Measurements from ENCODE around the gene GDI2.
"Not testable (repeated sequence)": the region's sequence is repeated elsewhere in the genome, so short reads cannot be mapped to it uniquely, and the experiment has no call there.

The GDI2 gene

GRCh38 chr10:5813341-5814109, at the start of gene GDI2:
TSS of gene GDI2 (minus strand) at chr10:5813434. CDS start at chr10:5813258, 176 bp downstream.
- peaks cover 40% of the 10 kb centered on the region for H3K4me1 ChIP-seq (ENCODE audit: insufficient read depth, low read length)
- peak within 1 kb of the TSS; percentile 76 to 92 for H3K4me3 ChIP-seq (ENCODE audit: low read depth in 1 of 2, low read length in 2 of 2)
- no peaks in the 10 kb centered on the region for H3K27me3 ChIP-seq (ENCODE audit: control insufficient read depth in 1 of 2, insufficient read depth in 2 of 2, low read length in 2 of 2)
- H3K9ac ChIP-seq (ENCODE audit: low read length) = peak within 1 kb of the TSS; percentile 92
- H3K36me3 ChIP-seq (ENCODE audit: insufficient read depth, low read length) = no peaks in the 10 kb centered on the region
- no peaks in the 10 kb centered on the region for H3K9me3 ChIP-seq (ENCODE audit: low read length)
- H3K27ac ChIP-seq (ENCODE audit: low read depth, low read length) = peak within 1 kb of the TSS; percentile 87

DNA sequence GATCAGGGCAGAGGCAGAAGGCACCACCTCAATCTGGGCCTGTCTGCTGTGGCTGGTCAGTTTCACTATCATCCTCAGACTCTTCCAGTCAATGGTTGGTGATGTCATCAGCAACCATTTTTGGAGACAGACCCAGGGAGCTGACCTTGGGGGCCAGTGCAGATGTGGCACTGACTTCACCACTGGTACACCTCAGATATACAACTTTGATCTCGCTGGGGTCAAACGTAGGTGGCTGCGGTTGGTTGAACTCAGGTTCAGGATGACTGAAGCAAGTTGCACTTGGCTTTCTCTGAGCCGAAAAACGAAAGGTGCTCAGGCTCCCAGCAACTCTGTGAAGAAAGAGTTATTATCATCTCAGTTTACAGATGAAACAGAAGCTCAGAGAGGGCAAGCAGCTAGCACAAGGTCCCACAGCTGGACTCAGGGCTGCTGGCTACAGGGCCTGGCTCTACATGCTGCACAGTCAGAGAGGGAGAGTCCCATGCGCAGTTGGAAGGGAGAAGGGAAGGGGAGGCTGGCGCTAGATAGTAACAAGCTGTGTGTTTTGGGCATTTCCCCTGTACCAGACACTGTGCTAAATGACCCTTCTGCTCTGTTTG, 49.2 kb upstream of the GDI2 start:
- no peak overlapping the region for H3K9ac ChIP-seq (ENCODE audit: low read length)
- no peaks in the 10 kb centered on the region for H3K4me1 ChIP-seq (ENCODE audit: insufficient read depth, low read length)
- H3K9me3 ChIP-seq (ENCODE audit: low read length) = no peaks in the 10 kb centered on the region
- H3K36me3 ChIP-seq (ENCODE audit: insufficient read depth, low read length) = no peaks in the 10 kb centered on the region
- no peak overlapping the region for H3K27ac ChIP-seq (ENCODE audit: low read depth, low read length)
- H3K4me3 ChIP-seq (ENCODE audit: low read depth in 1 of 2, low read length in 2 of 2) = no peak overlapping the region
- H3K27me3 ChIP-seq (ENCODE audit: control insufficient read depth in 1 of 2, insufficient read depth in 2 of 2, low read length in 2 of 2) = no peaks in the 10 kb centered on the region

- Histone ChIP-seq H3K4me3 (ENCODE audit: low read depth in 1 of 2, low read length in 2 of 2) (no peak overlapping the region), H3K4me1 (ENCODE audit: insufficient read depth, low read length) (no peaks in the 10 kb centered on the region), H3K27me3 (ENCODE audit: control insufficient read depth in 1 of 2, insufficient read depth in 2 of 2, low read length in 2 of 2) (no peaks in the 10 kb centered on the region), H3K27ac (ENCODE audit: low read depth, low read length) (no peak overlapping the region), H3K36me3 (ENCODE audit: insufficient read depth, low read length) (no peaks in the 10 kb centered on the region), H3K9ac (ENCODE audit: low read length) (no peak overlapping the region), H3K9me3 (ENCODE audit: low read length) (no peaks in the 10 kb centered on the region)
Measured at GRCh38 chr10:5860066-5860465, 46.8 kb upstream of the GDI2 start.

GRCh38 chr10:5858811-5859210, 45.6 kb upstream of the GDI2 start:
- no peaks in the 10 kb centered on the region for H3K9me3 ChIP-seq (ENCODE audit: low read length)
- H3K36me3 ChIP-seq (ENCODE audit: insufficient read depth, low read length) = no peaks in the 10 kb centered on the region
- H3K9ac ChIP-seq (ENCODE audit: low read length) = no peak overlapping the region
- H3K4me3 ChIP-seq (ENCODE audit: low read depth in 1 of 2, low read length in 2 of 2) = no peak overlapping the region
- H3K27ac ChIP-seq (ENCODE audit: low read depth, low read length) = no peak overlapping the region
- H3K27me3 ChIP-seq (ENCODE audit: control insufficient read depth in 1 of 2, insufficient read depth in 2 of 2, low read length in 2 of 2) = no peaks in the 10 kb centered on the region
- H3K4me1 ChIP-seq (ENCODE audit: insufficient read depth, low read length) = no peaks in the 10 kb centered on the region

- Histone ChIP-seq H3K9ac (ENCODE audit: low read length) (no peak overlapping the region), H3K4me3 (ENCODE audit: low read depth in 1 of 2, low read length in 2 of 2) (no peak overlapping the region), H3K36me3 (ENCODE audit: insufficient read depth, low read length) (no peaks in the 10 kb centered on the region), H3K4me1 (ENCODE audit: insufficient read depth, low read length) (no peaks in the 10 kb centered on the region), H3K27me3 (ENCODE audit: control insufficient read depth in 1 of 2, insufficient read depth in 2 of 2, low read length in 2 of 2) (no peaks in the 10 kb centered on the region), H3K9me3 (ENCODE audit: low read length) (no peaks in the 10 kb centered on the region), H3K27ac (ENCODE audit: low read depth, low read length) (no peak overlapping the region)
Measured at GRCh38 chr10:5856701-5857004, 43.4 kb upstream of the GDI2 start.

DNA sequence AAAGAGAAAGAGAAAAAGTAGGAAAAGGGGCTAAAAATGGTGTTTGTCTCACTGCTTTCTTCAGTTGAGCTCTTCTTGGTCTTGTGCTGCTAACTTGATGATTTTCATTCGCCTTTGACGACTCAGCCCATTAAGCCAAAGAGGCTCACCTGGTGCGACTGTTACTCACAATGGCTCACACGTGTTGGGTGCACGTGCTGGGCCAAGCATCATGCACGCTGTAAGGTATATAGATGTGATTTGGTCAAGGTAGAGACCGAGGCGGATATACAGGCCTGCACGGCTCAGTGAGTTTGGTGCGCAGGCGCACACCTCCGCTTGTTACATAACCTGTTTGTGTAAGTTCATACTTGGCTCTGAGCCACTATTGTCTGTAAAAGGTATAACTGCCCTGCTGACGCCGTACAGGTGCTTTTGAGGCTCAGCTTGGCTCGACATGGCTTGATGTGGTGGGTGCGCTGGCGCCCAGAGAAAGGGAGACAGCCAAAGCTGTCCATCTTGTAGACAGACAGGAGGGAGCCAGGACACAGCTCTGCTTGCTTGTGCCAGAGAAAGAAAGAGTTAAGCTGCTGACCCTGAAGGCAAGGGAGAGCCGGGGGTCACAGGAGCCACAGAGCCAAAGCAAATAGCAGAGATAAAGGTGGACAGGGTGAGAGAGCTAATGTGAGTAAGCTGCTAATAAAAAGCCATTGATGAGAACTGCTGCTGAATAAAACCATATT, 42.9 kb upstream of the GDI2 start:
- Histone ChIP-seq H3K9me3 (ENCODE audit: low read length) (no peaks in the 10 kb centered on the region), H3K27me3 (ENCODE audit: control insufficient read depth in 1 of 2, insufficient read depth in 2 of 2, low read length in 2 of 2) (no peaks in the 10 kb centered on the region), H3K36me3 (ENCODE audit: insufficient read depth, low read length) (no peaks in the 10 kb centered on the region), H3K27ac (ENCODE audit: low read depth, low read length) (no peak overlapping the region), H3K9ac (ENCODE audit: low read length) (no peak overlapping the region), H3K4me1 (ENCODE audit: insufficient read depth, low read length) (no peaks in the 10 kb centered on the region), H3K4me3 (ENCODE audit: low read depth in 1 of 2, low read length in 2 of 2) (no peak overlapping the region)

- no peaks in the 10 kb centered on the region for H3K4me1 ChIP-seq (ENCODE audit: insufficient read depth, low read length)
- H3K27me3 ChIP-seq (ENCODE audit: control insufficient read depth in 1 of 2, insufficient read depth in 2 of 2, low read length in 2 of 2) = no peaks in the 10 kb centered on the region
- no peak overlapping the region for H3K9ac ChIP-seq (ENCODE audit: low read length)
- no peak overlapping the region for H3K4me3 ChIP-seq (ENCODE audit: low read depth in 1 of 2, low read length in 2 of 2)
- no peaks in the 10 kb centered on the region for H3K36me3 ChIP-seq (ENCODE audit: insufficient read depth, low read length)
- no peaks in the 10 kb centered on the region for H3K9me3 ChIP-seq (ENCODE audit: low read length)
- H3K27ac ChIP-seq (ENCODE audit: low read depth, low read length) = no peak overlapping the region
Measured at GRCh38 chr10:5854131-5854475, 40.9 kb upstream of the GDI2 start.

GRCh38 chr10:5846667-5847066, 33.4 kb upstream of the GDI2 start:
- not testable (repeated sequence) for H3K4me1 ChIP-seq (ENCODE audit: insufficient read depth, low read length); H3K36me3 ChIP-seq (ENCODE audit: insufficient read depth, low read length); H3K4me3 ChIP-seq (ENCODE audit: low read depth in 1 of 2, low read length in 2 of 2); H3K27me3 ChIP-seq (ENCODE audit: control insufficient read depth in 1 of 2, insufficient read depth in 2 of 2, low read length in 2 of 2); H3K9ac ChIP-seq (ENCODE audit: low read length); H3K9me3 ChIP-seq (ENCODE audit: low read length); H3K27ac ChIP-seq (ENCODE audit: low read depth, low read length)

- Histone ChIP-seq H3K9me3 (ENCODE audit: low read length) (no peaks in the 10 kb centered on the region), H3K4me1 (ENCODE audit: insufficient read depth, low read length) (no peaks in the 10 kb centered on the region), H3K27ac (ENCODE audit: low read depth, low read length) (no peak overlapping the region), H3K36me3 (ENCODE audit: insufficient read depth, low read length) (no peaks in the 10 kb centered on the region), H3K27me3 (ENCODE audit: control insufficient read depth in 1 of 2, insufficient read depth in 2 of 2, low read length in 2 of 2) (no peaks in the 10 kb centered on the region), H3K9ac (ENCODE audit: low read length) (no peak overlapping the region), H3K4me3 (ENCODE audit: low read depth in 1 of 2, low read length in 2 of 2) (no peak overlapping the region)
Measured at GRCh38 chr10:5844345-5845055, 31.3 kb upstream of the GDI2 start.

- no peaks in the 10 kb centered on the region for H3K9me3 ChIP-seq (ENCODE audit: low read length)
- no peaks in the 10 kb centered on the region for H3K27me3 ChIP-seq (ENCODE audit: control insufficient read depth in 1 of 2, insufficient read depth in 2 of 2, low read length in 2 of 2)
- no peak overlapping the region for H3K4me3 ChIP-seq (ENCODE audit: low read depth in 1 of 2, low read length in 2 of 2)
- no peak overlapping the region for H3K9ac ChIP-seq (ENCODE audit: low read length)
- H3K4me1 ChIP-seq (ENCODE audit: insufficient read depth, low read length) = no peaks in the 10 kb centered on the region
- no peaks in the 10 kb centered on the region for H3K36me3 ChIP-seq (ENCODE audit: insufficient read depth, low read length)
- H3K27ac ChIP-seq (ENCODE audit: low read depth, low read length) = no peak overlapping the region
Measured at GRCh38 chr10:5843686-5844344, 30.6 kb upstream of the GDI2 start.

DNA sequence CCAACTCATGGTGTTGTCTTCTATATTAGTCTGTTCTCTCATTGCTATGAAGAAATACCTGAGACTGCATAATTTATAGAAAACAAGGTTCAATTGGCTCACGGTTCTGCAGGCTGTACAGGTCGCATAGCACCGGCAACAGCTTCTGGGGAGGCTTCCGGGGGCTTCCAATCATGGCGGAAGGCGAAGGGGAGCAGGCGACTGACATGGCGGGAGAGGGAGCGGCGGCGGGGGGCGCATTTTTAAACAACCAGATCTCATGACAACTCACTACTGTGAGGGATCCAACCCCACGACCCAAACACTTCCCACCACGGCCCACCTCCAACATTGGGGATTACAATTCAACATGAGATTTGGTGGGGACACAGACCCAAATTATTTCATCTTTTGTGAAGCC, 28.7 kb upstream of the GDI2 start:
- no peak overlapping the region for H3K9ac ChIP-seq (ENCODE audit: low read length)
- H3K27ac ChIP-seq (ENCODE audit: low read depth, low read length) = no peak overlapping the region
- no peaks in the 10 kb centered on the region for H3K27me3 ChIP-seq (ENCODE audit: control insufficient read depth in 1 of 2, insufficient read depth in 2 of 2, low read length in 2 of 2)
- no peak overlapping the region for H3K4me3 ChIP-seq (ENCODE audit: low read depth in 1 of 2, low read length in 2 of 2)
- no peaks in the 10 kb centered on the region for H3K36me3 ChIP-seq (ENCODE audit: insufficient read depth, low read length)
- no peaks in the 10 kb centered on the region for H3K4me1 ChIP-seq (ENCODE audit: insufficient read depth, low read length)
- no peaks in the 10 kb centered on the region for H3K9me3 ChIP-seq (ENCODE audit: low read length)

Measured in muscle layer of colon (tissue), 2 donors.